DND-41 (cell line): ENCODE data around the gene S100A8.

Source experiments
- CTCF ChIP-seq: IDR thresholded peaks from 2 replicates; pipeline ENCODE4 v1.5.1; 2012; ENCODE audit warnings: borderline replicate concordance, low read length, moderate library complexity, mild to moderate bottlenecking; ENCODE audit not compliant: poor library complexity, severe bottlenecking; ENCODE audit errors: extremely low read depth
- EZH2 ChIP-seq: IDR thresholded peaks from 3 replicates; pipeline ENCODE4 v1.6.1; 2012; ENCODE audit warnings: borderline replicate concordance, low read depth, mild to moderate bottlenecking, moderate library complexity, low read length, inconsistent platforms; ENCODE audit not compliant: severe bottlenecking

DNA sequence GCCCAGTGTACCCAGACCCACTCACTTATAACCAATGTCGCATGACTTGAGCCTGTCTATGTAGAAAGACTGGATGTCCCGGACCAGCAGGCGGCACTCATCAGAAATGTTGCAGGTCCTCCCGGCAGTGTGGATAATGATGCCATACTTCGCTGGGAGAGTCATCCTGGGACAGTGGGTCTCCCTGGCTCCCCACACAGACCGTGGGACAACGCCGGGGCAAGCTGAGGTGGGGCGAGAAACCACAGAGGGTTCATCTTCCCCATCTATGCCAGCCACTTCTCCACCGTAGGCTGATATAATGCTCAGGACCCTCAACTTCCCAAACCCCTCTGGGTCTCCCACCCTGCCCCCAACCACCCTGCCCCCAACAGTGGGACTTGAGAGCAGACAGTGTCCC, 50.5 kb downstream of the S100A8 start:
- no peak for TF ChIP-seq CTCF
- TF ChIP-seq EZH2 = no peak
